ENCODE results near the gene ATXN7L3B.
"Not testable (repeated sequence)": the region's sequence is repeated elsewhere in the genome, so short reads cannot be mapped to it uniquely, and the experiment has no call there.

The ATXN7L3B gene, protein sequence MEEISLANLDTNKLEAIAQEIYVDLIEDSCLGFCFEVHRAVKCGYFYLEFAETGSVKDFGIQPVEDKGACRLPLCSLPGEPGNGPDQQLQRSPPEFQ

DNA sequence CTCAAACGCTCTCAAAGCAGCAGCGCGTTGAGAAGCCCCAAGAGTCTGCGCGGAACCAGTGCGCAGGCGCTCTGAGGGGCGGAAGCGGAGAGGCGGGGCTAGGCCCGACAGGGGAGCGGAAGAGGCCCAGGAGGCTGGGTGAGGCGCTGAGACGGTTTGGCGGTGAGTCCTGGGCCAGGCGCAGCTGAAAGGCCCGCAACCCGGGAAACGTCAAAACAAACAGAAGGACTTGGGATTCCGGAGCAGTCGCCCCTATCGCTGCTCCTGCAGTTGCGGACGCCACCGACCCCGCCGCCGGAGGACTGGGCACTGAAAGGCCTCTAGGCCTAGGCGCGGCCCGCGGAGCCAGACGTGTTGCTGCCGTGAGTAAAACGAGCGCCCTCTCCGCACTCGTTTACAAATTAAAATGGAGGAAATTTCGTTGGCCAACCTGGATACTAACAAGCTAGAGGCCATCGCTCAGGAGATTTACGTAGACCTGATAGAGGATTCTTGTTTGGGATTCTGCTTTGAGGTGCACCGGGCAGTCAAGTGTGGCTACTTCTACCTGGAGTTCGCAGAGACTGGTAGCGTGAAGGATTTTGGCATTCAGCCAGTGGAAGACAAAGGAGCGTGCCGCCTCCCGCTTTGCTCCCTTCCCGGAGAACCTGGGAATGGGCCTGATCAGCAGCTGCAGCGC, at the start of gene ATXN7L3B:
Gene ATXN7L3B, plus strand, starts transcription at position 129 of the 679 bp plus-strand sequence. Its CDS starts 278 bp downstream, at position 407.
- peak; percentile 98 for DNase-seq (ENCODE audit: low spot score)

DNA sequence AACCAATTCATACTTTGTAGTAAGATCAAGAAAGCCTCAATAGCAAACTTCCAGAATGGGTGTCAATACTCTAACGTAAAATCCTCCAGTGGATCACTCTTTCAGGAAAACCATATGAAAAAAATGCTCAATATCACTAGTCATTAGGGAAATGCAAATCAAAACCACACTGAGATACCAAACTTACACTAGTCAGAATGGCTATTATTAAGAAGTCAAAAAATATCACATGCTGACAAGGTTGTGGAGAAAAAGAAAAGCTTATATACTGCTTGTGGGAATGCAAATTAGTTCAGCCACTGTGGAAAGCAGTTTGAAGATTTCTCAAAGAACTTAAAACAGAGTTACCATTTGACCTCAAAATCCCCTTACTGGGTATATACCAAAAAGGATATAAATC, 49.5 kb upstream of the ATXN7L3B start:
- no peak for DNase-seq (ENCODE audit: low spot score)

DNA sequence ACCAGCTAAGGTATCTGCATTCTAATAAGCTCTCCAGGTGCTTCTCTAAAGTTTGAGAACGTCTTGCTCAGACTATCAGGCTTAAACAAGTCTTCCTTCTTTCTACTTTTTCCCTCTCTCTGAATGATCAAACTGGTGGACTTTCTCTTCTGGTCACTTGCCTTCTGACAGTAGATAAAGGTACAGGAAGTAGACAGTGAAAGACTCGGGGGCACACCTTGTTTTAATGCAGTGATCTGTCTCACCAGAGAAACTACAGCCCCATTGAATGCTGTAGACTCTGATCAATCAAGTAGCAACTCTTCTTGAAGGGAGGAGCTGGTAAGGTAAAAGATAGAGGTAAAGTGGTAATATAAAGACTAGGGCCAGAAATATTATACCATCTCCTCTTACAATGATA, 48.1 kb upstream of the ATXN7L3B start:
- no peak for DNase-seq (ENCODE audit: low spot score)

DNA sequence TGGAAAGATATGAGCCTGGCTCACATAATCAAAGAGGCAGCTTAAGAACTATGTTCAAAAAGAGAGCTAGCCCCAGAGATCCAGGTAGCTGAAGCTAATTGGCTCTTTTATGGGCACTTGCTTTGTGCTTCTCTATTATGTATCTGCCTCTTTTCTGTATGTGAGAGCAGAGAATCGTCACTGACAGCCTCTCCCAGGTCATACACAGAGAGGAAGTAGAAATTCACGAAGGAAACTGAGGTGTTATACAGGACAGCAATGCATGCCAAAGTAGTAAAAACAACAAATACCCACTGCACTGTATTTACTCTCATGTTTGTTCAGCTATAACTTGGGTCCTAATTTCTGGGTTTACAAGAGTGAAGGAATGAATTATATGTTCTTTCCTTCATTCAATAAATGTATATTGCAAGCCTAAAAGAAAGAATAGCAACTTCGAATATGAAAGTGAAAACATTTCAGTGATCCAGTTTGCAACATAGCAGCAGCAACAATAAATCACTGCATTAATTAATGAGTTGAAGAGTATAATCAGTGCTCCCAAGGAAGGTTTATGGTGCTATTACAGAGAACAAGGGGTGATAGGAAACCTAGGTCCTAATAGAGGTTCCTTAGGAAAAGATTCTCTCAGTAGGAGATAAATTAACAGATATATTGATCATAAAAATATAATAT, 47.1 kb upstream of the ATXN7L3B start:
- peak; percentile 15 for DNase-seq (ENCODE audit: low spot score)

DNA sequence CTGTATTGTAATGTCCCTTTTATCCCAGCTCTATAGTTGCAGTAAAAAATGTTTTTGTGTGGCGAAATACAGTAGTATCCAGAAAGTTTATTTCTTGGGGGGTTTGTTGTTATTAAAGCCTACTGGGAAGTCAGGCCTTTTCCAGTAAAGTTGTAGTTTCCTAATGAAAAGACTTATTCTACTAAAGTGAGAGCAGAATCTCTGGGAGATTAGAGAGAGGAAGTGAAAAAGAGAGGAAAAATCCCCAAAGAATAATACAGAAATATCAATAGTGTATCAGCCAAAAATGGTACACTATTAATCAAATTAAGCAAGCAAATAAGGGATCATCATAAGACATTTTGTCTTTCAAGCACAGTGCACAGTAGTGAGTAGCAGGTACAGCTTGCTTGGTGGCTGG, 46.3 kb upstream of the ATXN7L3B start:
- DNase-seq (ENCODE audit: low spot score): no peak

DNA sequence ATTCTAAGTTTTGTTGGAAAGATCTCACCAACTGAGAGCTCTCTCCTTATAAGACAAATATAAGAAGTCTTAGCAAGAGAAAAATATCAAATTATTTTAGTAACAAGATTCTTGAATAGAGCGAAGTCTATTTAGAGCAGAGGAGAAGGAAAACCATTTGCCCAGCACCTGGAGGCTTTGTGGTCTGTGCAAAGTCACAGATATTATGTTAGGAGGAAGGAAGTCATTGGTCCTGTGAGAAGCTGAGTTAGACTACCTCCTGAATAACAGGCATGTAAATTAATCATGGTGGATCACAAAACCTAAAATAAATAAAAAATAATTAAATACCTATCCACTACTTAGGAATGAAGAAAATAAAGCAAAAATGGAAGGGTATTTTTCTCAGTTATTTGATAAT, 38.4 kb upstream of the ATXN7L3B start:
- DNase-seq (ENCODE audit: low spot score): no peak

DNA sequence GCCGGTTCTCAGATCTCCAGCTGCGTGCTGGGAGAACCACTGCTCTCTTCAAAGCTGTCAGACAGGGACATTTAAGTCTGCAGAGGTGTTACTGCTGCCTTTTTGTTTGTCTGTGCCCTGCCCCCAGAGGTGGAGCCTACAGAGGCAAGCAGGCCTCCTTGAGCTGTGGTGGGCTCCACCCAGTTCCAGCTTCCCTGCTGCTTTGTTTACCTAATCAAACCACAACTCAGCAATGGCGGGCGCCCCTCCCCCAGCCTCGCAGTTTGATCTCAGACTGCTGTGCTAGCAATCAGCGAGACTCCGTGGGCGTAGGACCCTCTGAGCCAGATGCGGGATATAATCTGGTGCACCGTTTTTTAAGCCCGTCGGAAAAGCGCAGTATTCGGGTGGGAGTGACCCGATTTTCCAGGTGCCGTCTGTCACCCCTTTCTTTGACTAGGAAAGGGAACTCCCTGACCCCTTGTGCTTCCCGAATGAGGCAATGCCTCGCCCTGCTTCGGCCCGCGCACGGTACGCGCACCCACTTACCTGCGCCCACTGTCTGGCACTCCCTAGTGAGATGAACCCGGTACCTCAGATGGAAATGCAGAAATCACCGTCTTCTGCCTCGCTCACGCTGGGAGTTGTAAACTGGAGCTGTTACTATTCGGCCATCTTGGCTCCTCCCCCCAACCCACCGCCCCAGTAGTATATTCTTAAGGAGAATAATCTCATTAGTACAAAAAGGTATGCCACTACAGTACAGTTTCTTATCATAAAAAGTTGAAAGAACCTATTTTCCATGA, 28.6 kb upstream of the ATXN7L3B start:
- DNase-seq (ENCODE audit: low spot score): not testable (repeated sequence)

DNA sequence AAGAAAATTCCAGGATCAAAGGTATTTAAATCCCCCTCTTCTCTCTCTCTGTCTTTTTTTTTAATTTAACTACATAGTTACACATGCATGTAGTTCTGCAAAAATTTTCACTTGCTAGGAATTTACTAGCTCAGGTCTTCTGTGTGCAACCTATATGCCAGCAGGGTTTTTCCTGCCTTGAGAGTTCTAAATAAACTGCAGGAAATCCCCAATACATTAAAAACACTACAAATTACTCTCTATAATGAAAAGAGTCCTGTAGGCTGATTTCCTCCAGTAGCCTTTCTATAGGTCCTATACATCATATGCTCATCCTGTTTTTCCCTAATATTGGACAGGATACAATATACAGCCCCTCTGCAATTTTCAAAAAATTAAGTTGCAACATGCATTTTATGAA, 27.7 kb upstream of the ATXN7L3B start:
- DNase-seq (ENCODE audit: low spot score): no peak

DNA sequence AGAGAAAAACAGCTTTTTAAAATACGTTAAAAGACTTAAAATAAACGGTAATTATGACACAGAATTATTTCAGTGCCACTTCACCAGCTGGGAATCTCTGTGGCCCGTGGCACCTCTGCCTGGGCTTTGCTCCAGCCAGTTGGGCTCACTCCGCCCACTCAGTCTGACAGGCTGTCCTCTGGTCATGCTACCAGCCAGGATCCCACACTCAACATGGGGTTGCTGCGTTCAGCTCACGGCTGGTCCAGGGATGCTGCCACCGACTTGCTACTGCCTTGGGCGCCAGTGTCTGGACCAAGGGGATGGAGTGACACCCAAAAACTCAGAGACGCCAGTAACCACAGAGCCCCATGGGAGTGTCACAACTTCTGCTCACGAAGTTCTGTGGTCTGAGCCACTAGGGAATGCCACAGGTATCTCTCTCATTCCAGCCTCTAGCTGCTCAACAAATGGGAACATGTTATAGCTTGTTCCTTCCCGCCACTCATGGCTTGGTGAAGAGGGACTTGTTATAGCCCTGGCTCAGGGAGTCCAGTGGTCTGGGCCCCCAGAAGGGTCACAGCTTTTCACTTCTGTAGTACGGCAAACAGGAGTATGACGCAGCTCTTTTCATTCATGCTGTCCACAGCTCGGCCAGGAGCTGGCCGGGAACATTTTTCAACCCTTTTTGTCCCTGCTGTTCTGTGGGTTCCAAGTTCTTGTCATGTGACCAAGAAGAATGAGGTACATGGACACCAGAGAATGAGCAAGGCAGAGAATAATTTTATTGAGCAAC, 23.4 kb upstream of the ATXN7L3B start:
- no peak for DNase-seq (ENCODE audit: low spot score)

DNA sequence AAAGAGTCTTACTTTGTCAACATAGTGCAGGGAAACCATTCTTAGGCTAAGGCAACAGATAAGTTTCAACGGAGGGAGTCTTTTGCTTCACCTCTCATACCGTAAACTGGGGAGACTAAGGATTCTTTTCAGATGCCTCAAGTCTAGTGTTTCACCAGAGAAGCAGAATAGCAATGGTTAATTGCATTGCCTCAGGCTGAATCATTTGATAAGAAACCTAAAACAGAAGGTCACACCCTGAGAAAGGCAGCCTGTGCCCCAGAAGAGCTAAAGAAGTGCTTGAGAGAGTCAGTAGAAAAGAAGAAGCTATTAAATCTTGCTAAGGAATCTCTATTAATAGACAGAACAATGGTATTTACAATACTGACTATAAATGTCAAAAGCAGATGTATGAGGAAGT, 21.8 kb upstream of the ATXN7L3B start:
- no peak for DNase-seq (ENCODE audit: low spot score)

DNA sequence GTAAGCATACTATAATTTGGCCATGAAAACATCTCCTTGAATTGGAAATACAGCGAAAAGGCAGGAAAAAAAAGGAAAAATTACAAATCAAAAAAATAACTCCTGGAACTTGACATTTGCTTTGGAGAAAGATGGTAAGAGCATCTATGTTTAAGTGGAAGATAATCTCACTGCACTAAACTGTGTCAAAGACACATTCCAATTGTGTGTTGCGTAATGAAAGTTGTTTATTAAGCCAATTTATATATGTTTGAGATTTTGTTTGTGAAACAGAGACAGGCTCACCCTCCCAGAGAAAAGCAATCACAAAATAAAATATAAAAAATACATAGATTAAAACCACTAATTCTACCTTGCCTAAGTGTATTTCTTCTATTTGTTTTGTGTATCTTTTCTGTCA, 11.1 kb upstream of the ATXN7L3B start:
- no peak for DNase-seq (ENCODE audit: low spot score)

DNA sequence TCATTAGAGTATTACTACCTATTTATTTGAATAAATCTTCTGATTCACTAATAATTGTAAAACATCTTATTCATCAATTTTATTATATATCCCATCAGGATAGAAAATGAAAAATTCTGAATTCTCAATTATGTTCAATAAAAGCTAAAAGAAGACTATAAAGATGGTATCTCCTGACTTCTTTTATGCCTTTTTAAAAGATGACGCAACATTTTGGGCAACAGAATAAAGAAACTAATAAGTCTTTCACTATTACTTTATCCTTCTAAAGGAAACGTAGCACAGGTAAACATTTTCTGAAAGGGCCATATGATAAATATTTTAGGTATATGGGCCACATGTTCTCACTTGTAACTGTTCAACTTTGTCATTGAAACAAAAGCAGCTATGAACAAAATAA, 10.1 kb upstream of the ATXN7L3B start:
- no peak for DNase-seq (ENCODE audit: low spot score)

DNA sequence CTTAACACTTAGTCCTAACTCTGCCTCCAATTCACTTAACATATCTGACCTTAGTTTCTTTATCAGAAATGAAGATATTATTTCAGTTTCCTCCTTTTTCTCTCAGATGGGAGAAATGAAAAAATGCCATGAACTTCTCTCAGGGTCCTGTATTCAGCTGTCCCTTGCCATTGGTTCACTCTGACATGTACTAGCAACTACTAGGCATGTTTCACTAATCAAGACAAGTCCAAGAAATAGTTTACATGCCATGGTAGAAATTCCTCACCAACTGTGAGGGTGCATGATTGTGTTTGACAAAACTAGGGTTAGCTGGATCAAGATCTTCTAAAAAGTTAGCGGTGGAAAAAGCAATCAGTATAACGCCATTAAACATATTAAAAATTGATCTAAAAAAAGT, 7.0 kb upstream of the ATXN7L3B start:
- DNase-seq (ENCODE audit: low spot score): no peak

DNA sequence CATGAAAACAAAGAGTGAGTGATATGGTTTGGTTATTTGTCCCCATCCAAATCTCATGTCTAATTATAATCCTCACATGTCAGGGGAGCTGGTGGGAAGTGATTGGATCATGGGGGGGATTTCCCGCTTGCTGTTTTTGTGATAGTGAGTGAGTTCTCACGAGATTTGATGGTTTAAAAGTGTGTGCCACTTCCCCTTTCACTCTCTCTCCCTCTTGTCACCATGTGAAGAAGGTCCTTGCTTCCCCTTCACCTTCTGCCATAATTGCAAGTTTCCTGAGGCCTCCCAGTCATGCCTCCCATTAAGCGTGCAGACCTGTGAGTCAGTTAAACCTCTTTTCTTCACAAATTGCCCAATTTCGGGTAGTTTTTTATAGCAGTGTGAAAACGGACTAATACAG, 2.1 kb upstream of the ATXN7L3B start:
- peak; percentile 40 for DNase-seq (ENCODE audit: low spot score)

DNA sequence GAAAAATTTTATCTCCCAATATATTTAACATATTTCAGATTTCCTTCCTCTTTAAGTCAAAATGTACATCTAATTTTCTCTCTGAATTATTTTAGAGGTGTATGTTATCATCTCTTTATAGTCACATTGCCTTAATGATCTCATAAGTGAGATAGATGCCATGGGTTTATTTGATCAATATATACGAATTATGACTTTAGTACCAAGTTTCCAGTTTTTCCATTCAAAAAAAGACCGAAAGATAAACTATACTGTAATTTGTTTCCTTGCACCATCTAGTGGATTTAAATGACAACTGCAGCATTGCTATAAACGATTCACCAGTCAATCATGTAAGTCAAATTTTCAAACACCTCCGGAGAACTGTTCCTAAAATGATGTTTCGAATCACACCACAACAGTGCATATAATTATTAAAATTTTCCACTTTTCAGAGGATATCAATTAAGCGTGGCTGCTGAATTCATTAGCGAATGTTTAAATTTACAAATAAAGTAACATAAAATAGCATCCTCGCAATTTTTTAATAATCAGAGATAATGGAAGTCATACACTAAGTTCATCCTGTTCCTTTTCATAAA, 419 bp upstream of the ATXN7L3B start:
- DNase-seq (ENCODE audit: low spot score): peak; percentile 84

DNA sequence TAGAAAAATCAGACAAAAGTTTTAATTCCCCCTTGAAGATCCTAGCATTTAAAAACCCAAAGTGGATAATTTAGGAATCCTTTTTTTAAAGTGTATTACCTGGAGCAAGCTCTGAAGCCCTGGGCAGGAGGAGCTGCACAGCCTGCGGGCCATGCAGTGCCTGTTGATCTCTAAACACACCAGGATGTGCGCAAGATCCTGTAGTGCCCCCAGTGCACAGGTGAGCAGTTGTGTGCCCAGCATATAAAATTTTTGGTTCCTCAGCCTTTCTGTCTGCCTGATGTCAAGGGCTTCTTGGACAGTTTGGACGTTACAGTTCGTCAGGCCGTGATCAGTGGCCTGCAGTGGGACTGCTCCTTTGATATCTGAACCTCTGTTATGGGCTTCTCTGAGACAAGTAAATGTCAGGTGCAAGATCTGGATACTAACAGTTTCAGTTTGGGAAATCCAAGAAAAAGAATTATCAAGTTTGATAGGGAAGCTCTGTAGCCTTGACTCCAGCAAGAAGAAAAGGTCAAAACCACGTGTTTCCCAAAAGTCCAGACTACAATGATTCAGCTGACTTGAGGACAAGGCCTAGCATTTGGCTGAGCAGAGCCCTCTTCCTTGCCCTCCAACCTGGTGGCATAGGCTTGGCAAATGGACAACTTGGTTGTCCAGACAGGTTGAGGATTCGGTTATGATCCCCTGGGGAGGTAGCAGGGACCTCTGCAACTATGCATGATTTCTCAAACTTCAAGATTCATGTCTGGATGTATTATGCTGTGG, 1.0 kb downstream of the ATXN7L3B start:
- peak; percentile 47 for DNase-seq (ENCODE audit: low spot score)

DNA sequence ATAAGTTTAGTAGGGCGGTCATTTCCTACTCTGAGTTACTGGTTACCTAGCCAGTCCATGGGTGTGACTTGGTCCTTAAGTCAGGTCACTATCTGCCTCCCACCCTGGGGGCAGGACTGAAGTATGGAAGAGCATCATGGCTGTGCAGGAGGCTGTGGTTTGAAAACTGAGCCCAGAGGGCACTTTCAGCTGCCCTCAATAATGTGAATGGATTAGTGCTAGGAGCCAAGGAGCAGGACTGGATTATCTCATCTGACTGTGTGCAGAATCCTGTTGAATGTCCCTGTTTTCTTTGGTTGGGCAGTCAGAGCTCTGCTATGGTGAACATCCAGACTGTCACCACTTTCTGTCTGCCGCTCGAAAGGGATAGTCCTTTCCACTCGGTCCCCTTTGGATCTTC, 1.6 kb downstream of the ATXN7L3B start:
- DNase-seq (ENCODE audit: low spot score): no peak

DNA sequence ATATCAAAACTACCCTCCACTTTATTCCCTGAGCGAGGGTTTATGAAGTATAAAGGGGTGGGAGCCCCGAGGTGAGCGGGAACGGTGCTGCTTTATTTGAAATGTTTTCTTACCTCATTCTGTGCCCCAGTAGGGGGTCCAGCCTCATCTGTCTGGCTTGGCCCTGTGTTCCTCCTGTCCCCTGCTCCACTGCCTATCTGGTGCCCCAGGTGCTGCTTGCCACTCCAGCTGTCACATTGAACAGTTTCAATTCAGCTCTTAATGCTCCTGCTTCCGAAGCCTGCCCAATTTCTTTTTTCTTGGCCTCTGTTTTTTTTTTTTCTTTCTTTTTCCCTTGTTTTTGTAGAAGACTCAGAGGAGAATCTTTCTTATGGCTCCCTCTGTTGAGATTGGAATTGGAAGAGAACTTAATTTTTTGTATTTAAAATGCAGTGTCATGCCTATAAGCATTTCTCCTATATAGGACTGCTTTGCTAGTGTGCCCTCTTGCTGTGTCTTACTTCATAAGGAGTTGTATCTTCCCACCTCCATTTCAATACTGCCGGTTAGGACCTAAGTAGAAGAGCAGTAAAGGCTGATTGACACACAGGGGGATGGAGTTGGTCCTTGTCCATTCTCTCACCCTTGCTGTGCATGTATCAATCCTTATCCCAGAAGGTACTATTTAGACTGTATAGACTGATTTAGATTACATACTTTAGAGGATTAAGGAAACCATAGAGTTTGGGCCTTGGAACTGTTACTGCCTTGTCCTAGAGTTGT, 2.3 kb downstream of the ATXN7L3B start:
- peak; percentile 8 for DNase-seq (ENCODE audit: low spot score)

DNA sequence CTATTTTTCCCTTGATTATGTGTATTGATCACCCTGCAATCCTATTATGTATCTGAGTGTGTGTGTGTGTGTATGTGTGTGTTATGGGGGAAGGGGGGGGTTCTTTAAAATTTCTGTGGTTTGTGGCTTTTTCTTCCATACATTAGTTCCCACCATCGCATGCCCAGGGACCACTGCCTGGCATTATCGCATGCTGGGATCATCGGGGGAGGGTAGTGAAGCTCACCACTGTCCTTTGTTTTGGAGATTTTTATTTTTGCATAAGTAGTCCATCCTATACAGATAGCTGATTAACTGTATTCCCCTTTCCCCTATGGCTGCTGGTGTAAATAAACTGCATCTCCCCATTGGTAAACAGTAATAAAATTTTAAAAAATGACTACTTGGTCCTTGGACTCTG, 3.4 kb downstream of the ATXN7L3B start:
- DNase-seq (ENCODE audit: low spot score): no peak

DNA sequence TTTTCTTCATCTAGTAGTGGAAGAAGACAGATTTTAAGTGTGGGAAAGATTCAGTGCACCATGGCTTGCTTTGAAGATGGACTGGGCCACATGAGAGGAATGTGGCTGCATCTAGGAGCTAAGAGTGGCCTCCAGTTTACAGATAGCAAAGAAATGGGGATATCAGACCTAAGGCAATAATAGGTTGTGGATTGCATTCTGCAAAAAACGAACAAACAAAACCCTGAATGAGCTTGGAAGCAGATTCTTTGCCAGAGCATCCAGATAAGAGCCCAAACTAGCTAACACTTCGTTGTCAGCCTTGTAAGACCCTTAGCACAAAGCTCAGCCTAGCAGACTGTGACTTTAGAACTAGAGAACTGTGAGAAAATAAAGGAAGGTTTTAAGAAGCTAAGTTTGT, 9.6 kb downstream of the ATXN7L3B start:
- no peak for DNase-seq (ENCODE audit: low spot score)
